Activated CD8-positive, alpha-beta T cell treated with anti-CD3 and anti-CD28 coated beads, Interleukin-2, amount 10 ng/mL, durations not matched to agents 7 days and 5 days (primary cell): Measurements from ENCODE around the gene HIC2. TPM values are rescaled to one million over a fixed set of nuclear protein-coding genes. Genes with fewer than 3 reads are reported as not detected.
"Not testable (repeated sequence)": the region's sequence is repeated elsewhere in the genome, so short reads cannot be mapped to it uniquely, and the experiment has no call there.

Source experiments
- ATAC-seq: fragments of 150-1000 bp; cut with Tn5 transposase; one replicate; pipeline ENCODE4 v1.10.0; 2021; ENCODE audit warnings: moderate library complexity
- CTCF ChIA-PET: fragments of 350-600 bp; sonication (Branson Sonifier 250); formaldehyde crosslinking; loops from one replicate; lab custom pipeline; 2021; ENCODE audit warnings: antibody characterized with exemption; lab: Charles Lee
- POLR2A ChIA-PET: fragments of 350-600 bp; sonication (Branson Sonifier 250); formaldehyde crosslinking; loops from one replicate; lab custom pipeline; 2021; ENCODE audit warnings: antibody characterized with exemption; lab: Charles Lee
- DNase-seq: peaks from one replicate; pipeline ENCODE4 v3.0.0-alpha.2; 2020
- H3K27ac Mint-ChIP-seq: one replicate; pipeline ENCODE4 v1.8.0; 2021; ENCODE audit warnings: mild to moderate bottlenecking, mixed read lengths
- H3K27me3 Mint-ChIP-seq: one replicate; pipeline ENCODE4 v1.8.0; 2021; ENCODE audit warnings: low read depth, mixed read lengths
- H3K36me3 Mint-ChIP-seq: one replicate; pipeline ENCODE4 v1.8.0; 2021; ENCODE audit warnings: low read depth, mixed read lengths
- H3K4me1 Mint-ChIP-seq: one replicate; pipeline ENCODE4 v1.8.0; 2021; ENCODE audit warnings: low read depth, mixed read lengths
- H3K4me3 Mint-ChIP-seq: one replicate; pipeline ENCODE4 v1.8.0; 2021; ENCODE audit warnings: mild to moderate bottlenecking, mixed read lengths
- H3K9me3 Mint-ChIP-seq: one replicate; pipeline ENCODE4 v1.8.0; 2022; ENCODE audit warnings: mixed read lengths; ENCODE audit not compliant: insufficient read depth
- total RNA-seq, 2 experiments: library from RNA; stranded (reverse); gene quantifications; one replicate each; pipeline ENCODE4 v1.2.3, GENCODE V29; 2021

The HIC2 gene
- total RNA-seq, 2 experiments from 2014 or later, result 4.1 to 4.8 TPM

- CTCF ChIA-PET, H3K4me3 Mint-ChIP-seq, H3K4me1 Mint-ChIP-seq, POLR2A ChIA-PET, H3K9me3 Mint-ChIP-seq, H3K27me3 Mint-ChIP-seq, DNase-seq, H3K27ac Mint-ChIP-seq, ATAC-seq, H3K36me3 Mint-ChIP-seq: not testable (repeated sequence)
Measured at GRCh38 chr22:21440676-21441075, 23.5 kb downstream of the HIC2 start.

GRCh38 chr22:21441170-21441569 lies 24.0 kb downstream of the HIC2 start:
- H3K27ac Mint-ChIP-seq, H3K27me3 Mint-ChIP-seq, POLR2A ChIA-PET, H3K4me3 Mint-ChIP-seq, H3K9me3 Mint-ChIP-seq, DNase-seq, CTCF ChIA-PET, H3K36me3 Mint-ChIP-seq, H3K4me1 Mint-ChIP-seq: not testable (repeated sequence)
- ATAC-seq, result peak; percentile 4

GRCh38 chr22:21442123-21442522 lies 25.0 kb downstream of the HIC2 start:
- ATAC-seq, result not testable (repeated sequence)

GRCh38 chr22:21442646-21443045 lies 25.5 kb downstream of the HIC2 start:
- POLR2A ChIA-PET, H3K4me3 Mint-ChIP-seq, H3K36me3 Mint-ChIP-seq, H3K4me1 Mint-ChIP-seq, CTCF ChIA-PET, H3K27ac Mint-ChIP-seq, H3K9me3 Mint-ChIP-seq, H3K27me3 Mint-ChIP-seq, ATAC-seq: not testable (repeated sequence)
- DNase-seq, result peak; percentile 8

More at GRCh38 chr22:21442123-21442522, 25.0 kb downstream of the HIC2 start:
- H3K27ac Mint-ChIP-seq, H3K4me1 Mint-ChIP-seq, H3K9me3 Mint-ChIP-seq, H3K36me3 Mint-ChIP-seq, CTCF ChIA-PET, DNase-seq, H3K4me3 Mint-ChIP-seq, H3K27me3 Mint-ChIP-seq, POLR2A ChIA-PET: not testable (repeated sequence)

GRCh38 chr22:21443057-21443734 lies 26.0 kb downstream of the HIC2 start:
- Mint-ChIP-seq H3K4me1 (no peaks in the 10 kb centered on the region), H3K36me3 (no peaks in the 10 kb centered on the region), H3K4me3 (no peak overlapping the region), H3K9me3 (no peaks in the 10 kb centered on the region), H3K27ac (no peak overlapping the region), H3K27me3 (no peaks in the 10 kb centered on the region)
- ATAC-seq (no peak), DNase-seq (peak; percentile 13)
- CTCF ChIA-PET, result no interaction called here
- POLR2A ChIA-PET, result no interaction called here

GRCh38 chr22:21443735-21444421 lies 26.7 kb downstream of the HIC2 start:
- ChIA-PET CTCF (no interaction called here), POLR2A (no interaction called here)
- H3K4me3 Mint-ChIP-seq, result no peak overlapping the region
- no peak for ATAC-seq
- H3K9me3 Mint-ChIP-seq, result no peaks in the 10 kb centered on the region
- H3K27me3 Mint-ChIP-seq, result no peaks in the 10 kb centered on the region
- peak; percentile 13 for DNase-seq
- H3K36me3 Mint-ChIP-seq, result no peaks in the 10 kb centered on the region
- no peak overlapping the region for H3K27ac Mint-ChIP-seq
- H3K4me1 Mint-ChIP-seq, result no peaks in the 10 kb centered on the region

GRCh38 chr22:21444701-21445436 lies 27.7 kb downstream of the HIC2 start:
- Mint-ChIP-seq H3K36me3 (no peaks in the 10 kb centered on the region), H3K4me3 (no peak overlapping the region), H3K4me1 (no peaks in the 10 kb centered on the region), H3K9me3 (no peaks in the 10 kb centered on the region), H3K27me3 (no peaks in the 10 kb centered on the region), H3K27ac (peak overlapping the region; percentile 7)
- ATAC-seq, result no peak
- CTCF ChIA-PET, result no interaction called here
- peak; percentile 14 for DNase-seq
- POLR2A ChIA-PET, result no interaction called here

GRCh38 chr22:21445437-21446127 lies 28.4 kb downstream of the HIC2 start:
- Mint-ChIP-seq H3K4me3 (no peak overlapping the region), H3K9me3 (no peaks in the 10 kb centered on the region), H3K27me3 (no peaks in the 10 kb centered on the region), H3K4me1 (no peaks in the 10 kb centered on the region), H3K27ac (no peak overlapping the region), H3K36me3 (no peaks in the 10 kb centered on the region)
- ATAC-seq (no peak), DNase-seq (peak; percentile 6)
- ChIA-PET POLR2A (no interaction called here), CTCF (no interaction called here)

GRCh38 chr22:21446128-21446826 lies 29.1 kb downstream of the HIC2 start:
- CTCF ChIA-PET, result no interaction called here
- H3K27me3 Mint-ChIP-seq, result no peaks in the 10 kb centered on the region
- peak; percentile 15 for DNase-seq
- no peak overlapping the region for H3K27ac Mint-ChIP-seq
- no peak for ATAC-seq
- H3K36me3 Mint-ChIP-seq, result no peaks in the 10 kb centered on the region
- POLR2A ChIA-PET, result no interaction called here
- no peaks in the 10 kb centered on the region for H3K9me3 Mint-ChIP-seq
- H3K4me1 Mint-ChIP-seq, result no peaks in the 10 kb centered on the region
- H3K4me3 Mint-ChIP-seq, result no peak overlapping the region

GRCh38 chr22:21446827-21447690 lies 29.9 kb downstream of the HIC2 start:
- ChIA-PET POLR2A (no interaction called here), CTCF (no interaction called here)
- no peaks in the 10 kb centered on the region for H3K4me1 Mint-ChIP-seq
- no peak overlapping the region for H3K27ac Mint-ChIP-seq
- DNase-seq (peak; percentile 6), ATAC-seq (no peak)
- no peak overlapping the region for H3K4me3 Mint-ChIP-seq
- no peaks in the 10 kb centered on the region for H3K9me3 Mint-ChIP-seq
- no peaks in the 10 kb centered on the region for H3K27me3 Mint-ChIP-seq
- H3K36me3 Mint-ChIP-seq, result no peaks in the 10 kb centered on the region
